ENCODE measurements around the gene TADA2B.

Gene TADA2B

GRCh38 chr4:7042503-7043283, 479 bp upstream of the TADA2B start:
- peak; percentile 89 for DNase-seq

- no peak for DNase-seq
Measured at GRCh38 chr4:7044137-7044930, 1.2 kb downstream of the TADA2B start.

- DNase-seq, result no peak
Measured at GRCh38 chr4:7045553-7045952, 2.4 kb downstream of the TADA2B start.

GRCh38 chr4:7045961-7046921, 3.1 kb downstream of the TADA2B start:
- DNase-seq, result no peak

GRCh38 chr4:7046971-7047370, 3.8 kb downstream of the TADA2B start:
- no peak for DNase-seq

DNA sequence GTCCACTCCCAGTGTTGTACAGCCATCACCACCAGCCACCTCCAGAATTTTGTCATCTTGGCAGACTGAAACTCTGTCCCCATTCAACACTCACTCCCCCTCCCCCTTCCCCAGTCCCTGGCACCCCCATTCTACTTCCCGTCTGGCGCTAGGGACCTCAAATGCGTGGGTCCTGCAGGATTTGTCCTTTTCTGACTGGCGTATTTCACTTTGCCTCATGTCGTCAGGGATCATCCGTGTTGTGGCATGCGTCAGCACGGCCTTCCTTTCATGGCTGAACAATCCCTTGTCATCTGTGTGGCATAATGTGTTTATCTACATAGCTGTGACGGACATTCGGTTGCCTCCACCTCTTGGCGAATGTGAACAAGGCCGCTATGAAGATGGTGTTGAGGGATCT, 5.5 kb downstream of the TADA2B start:
- no peak for DNase-seq

GRCh38 chr4:7049295-7049694, 6.1 kb downstream of the TADA2B start:
- DNase-seq, result no peak

- no peak for DNase-seq
Measured at GRCh38 chr4:7049739-7050138, 6.6 kb downstream of the TADA2B start.

DNA sequence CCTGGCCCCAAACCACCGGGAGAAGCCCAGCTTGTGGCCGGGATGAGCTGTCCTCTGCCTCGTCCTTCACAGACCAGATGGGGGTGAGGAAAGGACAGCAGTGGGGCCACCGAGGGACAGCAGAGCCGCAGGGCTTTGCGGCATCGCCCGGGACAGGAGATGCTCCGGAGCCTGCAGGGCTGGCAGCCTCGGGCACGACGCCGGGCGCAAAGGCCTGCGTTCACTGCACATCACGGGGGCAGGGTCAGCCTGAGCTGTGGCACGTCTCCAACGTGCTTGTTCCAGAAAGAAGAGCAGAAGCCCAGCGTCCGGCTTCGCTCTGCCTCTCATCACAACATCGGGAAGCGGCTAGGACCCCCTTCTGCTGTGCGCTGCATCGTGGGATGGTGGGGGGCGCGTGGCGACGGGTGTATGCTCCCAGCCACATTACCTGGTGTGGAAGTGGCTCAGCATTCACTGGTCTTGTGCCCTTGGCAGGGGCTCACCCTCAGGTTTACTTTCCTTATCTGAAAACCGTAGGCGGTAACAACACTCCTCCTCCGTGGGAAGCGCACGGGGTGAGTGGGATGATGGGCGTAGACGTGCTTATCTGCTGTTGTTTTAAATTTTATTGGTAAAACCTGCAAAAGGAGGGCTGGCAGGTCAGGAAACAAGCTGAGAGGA, 7.4 kb downstream of the TADA2B start:
- no peak for DNase-seq

DNA sequence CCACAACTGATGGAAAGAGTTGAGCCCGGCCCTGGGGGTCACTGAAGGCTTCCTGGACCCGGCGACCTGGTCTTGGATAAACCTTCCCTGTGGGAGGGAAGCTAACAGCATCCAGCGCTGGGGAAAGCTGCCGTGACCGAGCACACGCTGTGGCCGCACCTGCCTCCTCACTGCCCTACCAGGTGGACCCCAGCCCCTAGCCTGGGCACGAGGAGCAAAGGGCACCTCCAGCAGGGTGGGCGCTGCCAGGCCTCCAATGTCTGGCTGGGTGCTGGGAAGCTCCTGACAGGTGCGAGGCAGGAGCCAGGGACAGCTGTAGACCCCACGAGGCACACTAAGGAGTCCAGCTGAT, 7.9 kb downstream of the TADA2B start:
- no peak for DNase-seq

GRCh38 chr4:7051905-7052304, 8.7 kb downstream of the TADA2B start:
- DNase-seq, result no peak

GRCh38 chr4:7052313-7052712, 9.1 kb downstream of the TADA2B start:
- no peak for DNase-seq

- no peak for DNase-seq
Measured at GRCh38 chr4:7052923-7053715, 9.9 kb downstream of the TADA2B start.

DNA sequence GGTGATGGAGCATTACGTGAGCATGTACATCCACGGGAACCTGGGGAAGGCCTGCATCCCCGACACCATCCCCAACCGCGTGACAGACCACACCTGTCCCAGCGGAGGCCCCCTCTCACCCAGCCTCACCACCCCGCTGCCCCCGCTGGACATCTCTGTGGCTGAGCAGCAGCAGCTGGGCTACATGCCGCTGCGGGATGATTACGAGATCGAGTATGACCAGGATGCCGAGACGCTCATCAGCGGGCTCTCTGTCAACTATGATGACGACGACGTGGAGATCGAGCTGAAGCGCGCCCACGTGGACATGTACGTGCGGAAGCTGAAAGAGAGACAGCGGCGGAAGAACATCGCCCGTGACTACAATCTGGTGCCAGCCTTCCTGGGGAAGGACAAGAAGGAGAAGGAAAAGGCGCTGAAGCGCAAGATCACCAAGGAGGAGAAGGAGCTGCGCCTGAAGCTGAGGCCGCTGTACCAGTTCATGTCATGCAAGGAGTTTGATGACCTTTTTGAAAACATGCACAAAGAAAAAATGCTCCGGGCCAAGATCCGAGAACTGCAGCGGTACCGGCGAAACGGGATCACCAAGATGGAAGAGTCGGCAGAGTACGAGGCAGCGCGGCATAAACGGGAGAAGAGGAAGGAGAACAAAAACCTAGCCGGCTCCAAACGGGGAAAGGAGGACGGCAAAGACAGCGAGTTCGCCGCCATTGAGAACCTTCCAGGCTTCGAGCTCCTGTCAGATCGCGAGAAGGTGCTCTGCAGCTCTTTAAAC, 11.1 kb downstream of the TADA2B start:
- no peak for DNase-seq

DNA sequence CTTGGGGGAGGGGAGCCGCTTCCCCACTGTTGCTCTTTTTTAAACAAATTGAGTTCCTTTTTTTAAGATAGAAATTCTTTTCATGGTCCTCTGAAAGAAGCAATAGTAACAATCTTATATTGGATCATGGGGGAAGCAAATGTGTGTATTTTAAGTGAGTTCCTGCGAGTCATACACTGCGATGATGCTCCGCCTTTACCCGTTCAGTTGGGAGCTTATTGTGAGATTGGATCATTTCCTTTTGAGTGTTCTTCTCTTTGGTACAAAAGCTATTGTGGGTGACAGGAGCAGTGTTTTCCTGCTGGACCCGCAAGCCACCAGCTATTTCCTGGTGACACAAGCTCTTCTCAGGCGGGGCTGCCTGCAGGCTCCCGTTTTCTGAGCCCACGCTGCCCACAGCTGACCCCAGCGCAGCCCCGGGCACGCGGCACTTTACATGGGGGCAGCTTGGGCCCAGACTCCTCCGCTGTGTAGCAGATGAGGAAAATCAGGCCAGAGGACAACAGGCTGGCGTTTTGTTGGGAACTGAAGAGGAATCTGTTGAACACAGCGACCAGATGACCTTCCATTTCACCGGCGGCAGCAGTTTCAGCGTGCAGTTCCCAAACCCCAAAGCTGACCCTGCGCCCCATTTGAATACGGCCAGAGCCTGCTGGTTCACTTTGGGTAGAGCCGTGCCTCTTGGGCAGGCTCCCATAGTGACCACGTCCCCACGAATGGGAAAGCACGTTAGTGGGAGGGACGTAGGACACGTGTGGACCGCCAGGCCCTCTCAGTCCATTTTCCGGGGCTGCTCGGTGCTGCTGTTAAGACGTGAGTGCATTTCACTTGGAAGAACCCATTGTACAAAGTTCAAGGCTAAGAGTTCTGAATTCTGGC, 12.2 kb downstream of the TADA2B start:
- DNase-seq, result no peak

GRCh38 chr4:7055990-7056325, 12.8 kb downstream of the TADA2B start:
- DNase-seq, result no peak

DNA sequence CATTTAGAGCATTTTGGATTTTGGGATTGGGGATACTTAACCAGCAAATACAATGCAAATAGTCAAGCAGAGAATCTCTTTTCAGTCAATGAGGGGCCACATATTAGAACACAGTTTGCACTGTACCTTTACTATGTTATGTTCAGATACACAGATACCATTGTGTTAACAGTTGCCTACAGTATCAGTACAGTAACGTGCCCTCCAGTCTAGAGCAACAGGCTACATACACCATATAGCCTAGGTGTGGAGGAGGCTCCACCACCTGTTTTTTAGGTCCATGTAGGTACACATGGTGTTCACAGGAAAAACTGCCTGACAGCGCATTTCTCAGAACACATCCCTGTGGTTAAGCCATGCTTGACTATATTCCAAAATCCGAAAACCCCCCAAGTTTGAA, 15.6 kb downstream of the TADA2B start:
- no peak for DNase-seq

DNA sequence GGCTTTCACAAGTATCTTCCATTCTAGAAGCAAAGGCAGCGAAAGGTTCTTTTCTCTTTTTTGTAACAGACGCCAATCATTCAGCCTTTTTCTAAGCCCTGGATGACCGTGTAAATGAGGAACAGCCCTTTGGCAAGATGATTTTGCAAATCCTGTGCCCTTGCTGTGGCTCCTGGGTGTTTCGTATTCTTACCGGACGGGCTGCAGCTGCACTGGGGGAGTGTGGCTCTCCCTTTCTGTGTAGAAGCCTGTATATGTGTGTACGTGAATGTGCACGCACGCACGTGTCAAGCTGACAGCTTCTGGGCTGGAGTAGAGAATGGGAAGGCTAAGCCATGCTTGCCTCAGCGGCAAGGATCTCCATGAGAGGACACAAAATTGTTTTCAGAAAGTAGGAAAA, 16.5 kb downstream of the TADA2B start:
- no peak for DNase-seq

DNA sequence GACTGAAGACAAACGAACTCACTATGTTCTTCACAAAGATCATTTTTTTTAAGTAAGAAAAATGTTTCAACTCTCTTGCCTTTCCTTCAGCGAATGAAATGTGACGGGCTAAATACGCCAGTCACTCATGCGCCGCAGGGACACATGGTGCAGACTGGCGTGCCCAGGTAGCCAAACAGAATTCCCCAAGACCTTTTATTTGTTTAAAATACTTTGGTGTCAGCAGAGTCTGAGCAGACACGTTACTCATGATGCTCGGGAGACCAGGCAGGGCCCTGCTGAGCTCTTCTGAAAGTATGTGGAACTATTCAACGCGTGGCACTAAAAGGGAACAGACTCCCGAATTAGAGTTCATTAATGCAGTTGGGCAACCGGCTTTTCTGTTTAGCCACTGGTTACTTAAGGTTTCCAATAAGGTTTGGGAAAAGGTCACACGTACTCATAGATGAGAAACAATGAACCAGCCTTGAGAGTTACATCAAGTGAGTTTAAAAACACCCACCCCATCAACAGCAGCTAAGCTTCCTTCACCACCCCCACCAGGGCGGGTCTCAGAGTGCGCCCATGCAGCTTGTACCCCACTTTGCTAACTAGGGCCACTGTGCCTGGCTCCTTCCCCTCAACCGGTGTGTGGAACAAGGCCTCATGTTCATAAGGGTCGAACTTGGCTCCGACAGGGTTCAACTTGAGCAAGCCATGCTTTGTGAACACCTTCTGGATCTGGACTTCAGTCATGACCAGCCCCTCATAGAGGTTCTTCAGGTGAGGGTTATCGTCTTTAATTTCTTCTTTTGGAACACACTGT, 17.4 kb downstream of the TADA2B start:
- DNase-seq, result no peak

Measured in activated CD8-positive, alpha-beta memory T cell treated with anti-CD3 and anti-CD28 coated beads, Interleukin-2, amount 50 U/mL, for 4 hours (primary cell).